Measurements from ENCODE around the gene LGR4. TPM values are rescaled to one million over a fixed set of nuclear protein-coding genes. Genes with fewer than 3 reads are reported as not detected.
"Not testable (repeated sequence)": the region's sequence is repeated elsewhere in the genome, so short reads cannot be mapped to it uniquely, and the experiment has no call there.

Gene LGR4
- total and polyA plus RNA-seq, 9 of the 15 experiments (the other 6 are each of a cell fraction or from before 2014, with no cell fraction given): 0.94 to 10.1 (median 5.8) TPM

GRCh38 chr11:27339941-27340340 is 132.6 kb downstream of the LGR4 start:
- BruUV-seq (replicated peaks): no TSS peak
- TF ChIP-seq NELFE (IDR thresholded peaks at IDR 0.05; ENCODE audit: insufficient read depth, insufficient read length) (no peak), IRF2 (CRISPR knock-in tag; IDR thresholded peaks at IDR 0.05) (no peak), ZZZ3 (IDR thresholded peaks at IDR 0.05) (no peak), EGR1 (conservative IDR thresholded peaks at IDR 0.05) (no peak), EHMT2 (IDR thresholded peaks at IDR 0.05) (no peak), KDM2B (CRISPR knock-in tag; IDR thresholded peaks at IDR 0.05) (no peak), SMARCC2 (IDR thresholded peaks at IDR 0.05; ENCODE audit: low read depth) (no peak), ATF6 (CRISPR knock-in tag; IDR thresholded peaks at IDR 0.05) (no peak), FOXK2 (conservative IDR thresholded peaks at IDR 0.05 in 1 of 2, IDR thresholded peaks at IDR 0.05 in 1 of 2; ENCODE audit: low read depth in 2 of 2) (no peak), ZNF79 (CRISPR knock-in tag; IDR thresholded peaks at IDR 0.05; ENCODE audit: low read depth) (no peak), XRCC3 (IDR thresholded peaks at IDR 0.05) (no peak), FOXO4 (CRISPR knock-in tag; IDR thresholded peaks at IDR 0.05) (no peak), RBM14 (IDR thresholded peaks at IDR 0.05; ENCODE audit: borderline replicate concordance, insufficient read depth, low read depth, low read length) (no peak), KLF1 (tag; IDR thresholded peaks at IDR 0.05) (no peak)
- in situ Hi-C loops (cut with MboI): no loop called here

GRCh38 chr11:27334764-27335163 is 137.8 kb downstream of the LGR4 start:
- H3K9me1 ChIP-seq (ENCODE audit: control insufficient read depth, insufficient read depth, low read length); H2AFZ ChIP-seq (ENCODE audit: low read depth, low read length); FAIRE-seq; H3K9me3 ChIP-seq (replicated peaks; ENCODE audit: control insufficient read depth, insufficient read depth, low read depth, low read length); H3K9ac ChIP-seq (ENCODE audit: insufficient read depth in 1 of 2, low read depth in 2 of 2, low read length in 2 of 2); H3K4me3 ChIP-seq; POLR2A ChIA-PET; H3K27me3 ChIP-seq (ENCODE audit: control insufficient read depth in 2 of 2, insufficient read depth in 2 of 2, low read length in 2 of 2); H3K4me1 ChIP-seq (replicated peaks in 1 of 2; ENCODE audit: control insufficient read depth in 2 of 2, insufficient read depth in 2 of 2, low read length in 2 of 2); BruUV-seq (replicated peaks); H4K20me1 ChIP-seq (replicated peaks; ENCODE audit: control insufficient read depth, insufficient read depth, low read length); H3K4me2 ChIP-seq (ENCODE audit: insufficient read depth, low read length); H3K36me3 ChIP-seq (ENCODE audit: control insufficient read depth, insufficient read depth, low read length); intact Hi-C loops (cut with micrococcal nuclease); CTCF ChIA-PET (ENCODE audit: low intra/inter-chr PET ratio); DNase-seq (ENCODE audit: extremely low read depth in 1 of 4, low spot score in 3 of 4); H3K27ac ChIP-seq (ENCODE audit: extremely low read depth, low read depth, low read length); H3K79me2 ChIP-seq (ENCODE audit: control insufficient read depth, insufficient read depth, low read length); ATAC-seq; in situ Hi-C loops (cut with MboI): not testable (repeated sequence)
- 94% methylated on average over 4 of the region's 4 CpGs for WGBS (ENCODE audit: insufficient coverage, low coverage, missing lambda C conversion rate)

More at GRCh38 chr11:27339941-27340340, 132.6 kb downstream of the LGR4 start:
- Histone ChIP-seq H3K27ac (ENCODE audit: extremely low read depth, low read depth, low read length) (no peak overlapping the region), H3K4me2 (ENCODE audit: insufficient read depth, low read length) (no peak overlapping the region), H3K36me3 (ENCODE audit: control insufficient read depth, insufficient read depth, low read length) (peaks cover 6% of the 10 kb centered on the region; the same call in 1 of the 3 replicates), H3K9me3 (replicated peaks; ENCODE audit: control insufficient read depth, insufficient read depth, low read depth, low read length) (no peaks in the 10 kb centered on the region), H3K9ac (ENCODE audit: insufficient read depth in 1 of 2, low read depth in 2 of 2, low read length in 2 of 2) (no peak overlapping the region), H3K4me1 (replicated peaks in 1 of 2; ENCODE audit: control insufficient read depth in 2 of 2, insufficient read depth in 2 of 2, low read length in 2 of 2) (no peaks in the 10 kb centered on the region), H3K9me1 (ENCODE audit: control insufficient read depth, insufficient read depth, low read length) (no peaks in the 10 kb centered on the region), H3K4me3 (no peak overlapping the region), H3K79me2 (ENCODE audit: control insufficient read depth, insufficient read depth, low read length) (no peaks in the 10 kb centered on the region), H2AFZ (ENCODE audit: low read depth, low read length) (no peak overlapping the region), H4K20me1 (replicated peaks; ENCODE audit: control insufficient read depth, insufficient read depth, low read length) (no peaks in the 10 kb centered on the region), H3K27me3 (ENCODE audit: control insufficient read depth in 2 of 2, insufficient read depth in 2 of 2, low read length in 2 of 2) (no peaks in the 10 kb centered on the region)
- 58% methylated on average over 3 of the region's 3 CpGs for WGBS (ENCODE audit: insufficient coverage, low coverage, missing lambda C conversion rate)
- ChIA-PET POLR2A (no interaction called here), CTCF (ENCODE audit: low intra/inter-chr PET ratio) (no interaction called here)
- ATAC-seq (no peak), DNase-seq (ENCODE audit: extremely low read depth in 1 of 4, low spot score in 3 of 4) (no peak), FAIRE-seq (no peak)
- intact Hi-C loops (cut with micrococcal nuclease): no loop called here
